Left ventricle myocardium superior (tissue), 1 donor: ENCODE results near the gene FCHO1. TPM values are rescaled to one million over a fixed set of nuclear protein-coding genes. Genes with fewer than 3 reads are reported as not detected.
"Not testable (repeated sequence)": the region's sequence is repeated elsewhere in the genome, so short reads cannot be mapped to it uniquely, and the experiment has no call there.

ENCODE experiments used
- ATAC-seq: fragments of 200-7000 bp; cut with Tn5 transposase; one replicate; pipeline ENCODE4 v1.9.1; 2020; ENCODE audit warnings: mild to moderate bottlenecking, moderate library complexity
- DNase-seq: peaks from one replicate; pipeline ENCODE4 v3.0.0-alpha.2; 2020
- intact Hi-C: fragments of 100-400 bp; cut with micrococcal nuclease; formaldehyde crosslinking; loops from one replicate; pipeline ENCODE4 v1.11.0; 2022
- total RNA-seq: library from RNA; stranded (reverse); fragmentation: NEBNext Ultra II Directional; extraction: Animal tissue kit (Norgen Biotek cat#: 25700); gene quantifications from one replicate; pipeline ENCODE4 v1.2.1, GENCODE V29; 2021
- donor health status: DM: no; HTN: yes; CAD: no; lungs with severe emphysema.

FCHO1 gene
- total RNA-seq, 1 donor from 2014 or later, result 0.97 TPM

GRCh38 chr19:17784201-17785008, 33.1 kb downstream of the FCHO1 start:
- intact Hi-C loops, result no loop called here
- ATAC-seq, result peak; percentile 55
- DNase-seq, result peak; percentile 61

GRCh38 chr19:17787274-17787913, 36.1 kb downstream of the FCHO1 start:
- intact Hi-C loops, result no loop called here
- no peak for DNase-seq
- ATAC-seq, result no peak

DNA sequence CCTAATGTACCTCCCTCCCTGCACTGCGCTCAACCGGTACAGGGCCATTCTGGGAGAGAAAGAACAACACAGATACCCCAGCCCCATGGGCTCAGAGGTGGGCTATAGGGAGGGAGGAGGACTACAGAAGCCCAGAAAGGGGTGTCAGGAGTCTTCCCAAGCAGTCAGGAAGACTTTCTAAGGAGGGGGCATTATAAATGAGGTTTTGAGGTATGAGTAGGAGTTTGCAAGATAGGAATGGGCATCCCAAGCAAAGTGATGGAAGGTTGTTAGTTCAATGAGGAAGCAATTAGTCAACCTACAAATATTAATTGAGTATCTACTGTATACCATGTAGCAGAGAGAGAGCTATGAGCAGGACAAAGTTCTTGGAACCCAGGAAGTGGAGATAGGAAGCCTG, 37.4 kb downstream of the FCHO1 start:
- ATAC-seq (no peak), DNase-seq (no peak)
- intact Hi-C loops, result no loop called here

DNA sequence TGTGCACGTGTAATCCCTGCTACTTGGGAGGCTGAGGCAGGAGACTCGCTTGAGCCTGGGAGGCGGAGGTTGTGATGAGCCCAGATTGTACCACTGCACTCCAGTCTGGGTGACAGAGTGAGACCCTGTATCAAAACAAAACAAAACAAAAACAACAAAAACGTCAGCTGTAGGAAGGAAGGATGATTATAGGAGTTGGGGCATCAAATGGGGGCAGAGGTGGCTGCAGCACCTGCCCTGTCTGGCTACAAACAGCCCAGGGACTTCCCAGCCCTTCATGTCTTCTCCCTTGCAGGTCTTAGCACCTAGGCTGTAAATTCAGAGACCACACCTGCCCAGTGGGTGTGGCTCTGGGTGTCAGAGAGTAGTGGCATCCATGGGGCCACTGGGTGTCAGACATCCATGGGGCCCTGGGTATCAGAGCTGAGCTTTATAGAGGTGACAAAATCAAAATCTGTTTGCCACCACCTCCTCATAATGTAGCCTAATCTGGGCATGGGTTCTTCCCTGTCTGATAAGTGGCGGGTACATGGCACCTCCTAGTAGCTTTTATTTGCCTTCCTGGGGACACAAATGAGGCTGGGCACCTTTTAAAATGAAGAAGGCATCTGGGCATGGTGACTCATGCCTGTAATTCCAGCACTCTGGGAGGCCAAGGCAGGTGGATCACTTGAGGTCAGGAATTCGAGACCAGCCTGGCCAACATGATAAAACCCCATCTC, 38.9 kb downstream of the FCHO1 start:
- intact Hi-C loops, result no loop called here
- ATAC-seq, result no peak
- DNase-seq, result no peak

DNA sequence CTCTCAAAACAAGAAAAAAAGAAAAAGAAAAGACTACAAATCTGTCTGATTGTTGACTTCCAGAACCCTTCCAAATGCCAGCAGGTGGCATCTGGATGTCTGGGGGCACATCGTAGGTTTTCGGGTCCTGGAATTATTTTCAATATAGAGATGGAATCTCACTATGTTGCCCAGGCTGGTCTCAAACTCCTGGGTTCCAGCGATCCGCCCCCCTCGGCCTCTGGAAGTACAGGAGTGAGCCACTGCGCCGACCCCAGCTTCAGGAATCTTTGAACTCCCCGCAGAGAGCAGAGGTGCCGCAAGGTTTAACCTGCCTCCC, 43.1 kb downstream of the FCHO1 start:
- no peak for DNase-seq
- no peak for ATAC-seq
- intact Hi-C loops, result no loop called here

- DNase-seq, result peak; percentile 47
- intact Hi-C loops, result no loop called here
- ATAC-seq, result no peak
These were observed 43.6 kb downstream of the FCHO1 start, which contains the start of gene B3GNT3 for GRCh38 chr19:17794731-17795494. TSS of gene B3GNT3 (plus strand) at chr19:17795138. CDS start at chr19:17807808, 12,670 bp downstream.

DNA sequence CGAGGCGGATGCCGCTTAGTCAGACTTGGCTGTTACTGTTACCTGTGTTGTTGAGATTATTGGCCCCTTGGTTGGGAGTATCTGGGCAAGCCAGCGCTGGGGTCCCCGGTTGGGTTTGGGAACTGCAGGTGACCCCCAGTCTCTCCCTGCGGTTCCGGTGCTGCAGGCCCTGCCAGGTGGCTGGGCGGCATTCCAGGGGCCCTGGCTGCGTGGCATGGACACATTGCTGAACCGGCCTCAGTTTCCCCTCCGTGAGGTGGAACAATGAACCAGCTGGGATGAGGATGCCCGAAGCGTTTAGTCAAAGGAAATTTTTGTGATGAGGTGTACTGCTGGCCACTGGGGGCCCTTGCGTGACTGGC, 44.2 kb downstream of the FCHO1 start:
- ATAC-seq, result no peak
- DNase-seq, result no peak
- intact Hi-C loops, result no loop called here

DNA sequence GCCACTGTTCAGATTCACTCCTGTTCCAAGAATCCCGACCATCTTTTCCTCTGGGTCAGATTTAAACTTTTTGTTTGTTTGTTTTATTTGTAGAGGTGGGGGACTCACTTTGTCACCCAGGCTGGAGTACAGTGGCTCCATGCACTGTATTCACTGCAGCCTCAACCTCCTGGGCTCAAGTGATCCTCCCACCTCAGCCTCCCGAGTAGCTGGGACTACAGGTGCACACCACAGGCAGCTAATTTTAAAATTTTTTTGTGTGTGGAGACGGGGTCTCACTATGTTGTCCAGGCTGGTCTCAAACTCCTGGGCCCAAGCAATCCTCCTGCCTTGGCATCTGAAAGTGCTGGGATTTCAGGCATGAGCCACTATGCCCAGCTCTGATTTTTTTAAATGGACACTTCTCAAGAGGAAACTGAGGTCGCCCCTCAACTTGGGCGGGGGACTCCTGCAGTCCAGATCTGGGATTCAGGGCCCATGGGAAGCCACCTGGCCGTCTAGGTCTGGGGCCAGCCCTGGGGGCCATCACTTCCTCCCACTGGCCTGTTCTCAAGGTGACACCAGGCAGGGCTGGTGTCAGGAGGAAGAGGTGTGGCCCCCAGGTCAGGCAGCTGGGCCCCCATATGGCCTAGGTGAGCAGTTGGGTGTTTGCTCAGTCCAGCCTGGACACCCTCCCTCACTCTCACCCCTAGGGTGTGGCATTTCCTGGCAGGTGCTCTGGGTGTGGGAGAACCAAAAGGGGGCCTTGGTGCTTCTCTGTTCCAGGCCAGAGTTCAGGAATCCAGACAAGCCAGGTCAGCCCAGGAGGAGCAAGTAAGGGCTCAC, 44.9 kb downstream of the FCHO1 start:
- ATAC-seq, result no peak

DNA sequence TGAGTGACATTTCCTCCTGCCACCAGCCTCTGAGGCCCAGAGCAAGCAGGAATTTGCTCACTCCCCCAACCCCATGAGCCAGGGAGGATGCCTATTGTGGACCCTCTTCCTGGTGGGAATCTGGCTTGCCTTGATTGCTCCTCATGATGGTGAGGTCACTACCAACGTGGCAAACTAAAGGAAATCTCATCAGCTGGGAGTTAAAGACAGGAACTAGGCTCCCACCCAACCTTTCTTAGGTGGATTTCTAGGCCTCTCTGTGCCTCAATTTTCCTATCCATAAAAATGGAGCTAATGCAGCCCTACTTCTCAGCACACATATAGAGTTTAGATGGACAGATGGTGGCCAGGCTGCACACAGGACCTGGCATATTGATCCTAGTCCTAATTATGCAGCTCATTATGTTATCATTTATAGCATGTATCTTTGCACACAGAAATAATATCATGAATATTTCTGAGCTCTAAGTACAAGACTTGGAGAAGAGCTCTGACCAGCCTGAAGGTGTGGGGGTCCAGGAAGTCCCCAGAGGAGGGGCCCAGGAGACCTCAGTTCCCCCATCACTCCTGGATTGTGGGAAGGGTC, 45.7 kb downstream of the FCHO1 start:
- DNase-seq (no peak), ATAC-seq (no peak)
- intact Hi-C loops, result no loop called here

More for the DNA sequence above, 44.9 kb downstream of the FCHO1 start:
- DNase-seq, result no peak
- intact Hi-C loops, result no loop called here

GRCh38 chr19:17797424-17798201, 46.3 kb downstream of the FCHO1 start:
- DNase-seq, result no peak
- intact Hi-C loops, result no loop called here
- ATAC-seq, result no peak

DNA sequence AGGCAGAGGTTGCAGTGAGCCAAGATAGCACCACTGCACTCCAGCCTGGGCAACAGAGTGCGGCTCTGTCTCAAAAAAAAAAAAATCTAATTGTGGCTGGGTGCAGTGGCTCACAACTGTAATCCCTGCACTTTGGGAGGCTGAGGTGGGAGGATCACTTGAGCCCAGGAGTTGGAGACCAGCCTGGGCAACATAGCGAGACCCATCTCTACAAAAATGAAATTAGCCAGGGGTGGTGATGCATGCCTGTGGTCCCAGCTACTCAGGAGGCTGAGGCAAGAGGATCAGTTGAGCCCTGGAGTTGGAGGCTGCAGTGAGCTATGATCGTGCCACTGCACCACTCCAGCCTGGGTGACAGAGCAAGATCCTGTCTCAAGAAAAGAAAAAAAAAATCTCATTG, 47.3 kb downstream of the FCHO1 start:
- DNase-seq, ATAC-seq, intact Hi-C loops: not testable (repeated sequence)

- no peak for DNase-seq
- intact Hi-C loops, result no loop called here
- ATAC-seq, result no peak
These were observed 51.0 kb downstream of the FCHO1 start for GRCh38 chr19:17802137-17802858.

GRCh38 chr19:17803264-17803896, 52.1 kb downstream of the FCHO1 start:
- intact Hi-C loops, result no loop called here
- DNase-seq, result peak; percentile 42
- no peak for ATAC-seq

- intact Hi-C loops, result no loop called here
These were observed 54.1 kb downstream of the FCHO1 start for GRCh38 chr19:17805427-17805826.

GRCh38 chr19:17806945-17807344, 55.7 kb downstream of the FCHO1 start:
- ATAC-seq, result no peak
- intact Hi-C loops, result no loop called here
- no peak for DNase-seq

More at GRCh38 chr19:17805427-17805826, 54.1 kb downstream of the FCHO1 start:
- DNase-seq, result no peak
- no peak for ATAC-seq

GRCh38 chr19:17807731-17808316, 56.5 kb downstream of the FCHO1 start:
- intact Hi-C loops, result no loop called here
- ATAC-seq, result no peak

More at GRCh38 chr19:17807731-17808316, 56.5 kb downstream of the FCHO1 start:
- no peak for DNase-seq
